GM18951 (cell line): ENCODE data around the gene NIPSNAP2.

Experiments
- POLR2A ChIP-seq: IDR thresholded peaks from 4 replicates; pipeline ENCODE4 v1.6.1; 2011; ENCODE audit warnings: mild to moderate bottlenecking; ENCODE audit not compliant: insufficient read length, insufficient read depth; ENCODE audit errors: extremely low read depth
- in situ Hi-C: fragments of 300-500 bp; cut with MboI; formaldehyde crosslinking; loops from one replicate; pipeline ENCODE4 v1.12.0; 2022; ENCODE audit warnings: low sequenced_read_pairs, mixed read lengths, inconsistent platforms; ENCODE audit not compliant: unreplicated experiment

The NIPSNAP2 gene

DNA sequence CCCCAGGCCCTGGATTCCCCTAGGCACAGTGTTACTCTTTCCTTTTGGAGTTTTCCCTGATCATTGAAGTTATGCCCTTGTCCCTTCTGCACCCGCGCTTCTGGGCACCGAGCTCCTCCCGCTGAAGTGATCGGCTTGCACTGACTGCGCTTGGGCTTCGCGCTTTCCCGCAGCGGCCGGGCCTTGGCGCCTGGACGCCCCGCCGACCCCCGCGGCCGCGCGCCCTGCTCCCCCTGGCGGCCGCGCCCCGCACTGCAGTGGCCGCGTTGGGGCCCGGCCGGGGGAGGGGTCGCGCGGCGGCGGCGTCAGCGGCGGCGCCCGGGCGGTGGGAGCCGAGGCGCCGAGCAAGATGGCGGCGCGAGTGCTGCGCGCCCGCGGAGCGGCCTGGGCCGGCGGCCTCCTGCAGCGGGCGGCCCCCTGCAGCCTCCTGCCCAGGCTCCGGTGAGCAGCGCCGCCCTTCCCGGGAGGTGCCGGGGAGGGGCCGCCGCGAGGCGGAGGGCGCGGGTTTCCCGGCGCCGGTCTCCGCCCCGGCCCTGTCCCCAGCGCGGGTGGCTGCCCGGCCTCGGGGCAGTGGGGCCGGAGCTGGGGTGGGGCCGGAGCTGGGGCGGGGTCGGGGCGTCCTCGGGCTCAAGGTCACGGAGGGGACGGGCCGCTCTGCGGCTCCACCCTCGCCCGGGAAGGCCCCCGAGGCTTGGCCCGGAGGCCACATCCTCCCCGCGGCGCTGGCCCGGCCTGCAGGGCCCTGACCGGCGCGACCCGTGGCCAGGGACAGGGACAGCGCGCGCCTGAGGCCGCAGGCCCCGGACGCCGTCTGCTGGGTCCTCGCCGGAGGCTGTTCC is at the start of gene NIPSNAP2:
Gene NIPSNAP2, plus strand, starts transcription at position 325 of the 839 bp plus-strand sequence. Its CDS starts 25 bp downstream, at position 350.
- in situ Hi-C loops: loop anchor here (25.0 kb wide), 2 partner anchors 327 to 677 kb away; no protein-coding TSS in a partner anchor
- peak; percentile 88 for TF ChIP-seq POLR2A

DNA sequence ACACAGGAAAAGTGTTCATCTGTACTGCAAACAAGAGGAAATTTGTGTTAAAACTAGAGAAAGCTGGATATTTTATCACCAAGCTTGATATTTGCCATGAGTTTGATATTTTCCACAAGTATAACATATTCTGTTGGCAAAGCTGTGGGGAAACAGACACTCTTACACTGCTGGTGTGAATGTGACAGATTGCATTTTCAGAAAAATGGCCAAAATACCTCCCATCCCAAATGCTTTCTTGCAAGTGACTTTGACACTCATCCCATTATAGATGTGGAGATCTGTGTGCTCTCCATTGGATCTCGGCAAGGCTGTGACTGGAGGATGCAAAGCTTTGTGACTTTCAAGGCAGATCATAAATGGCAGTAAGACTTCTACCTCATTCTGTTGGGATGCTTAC is 46.6 kb upstream of the NIPSNAP2 start:
- TF ChIP-seq POLR2A: no peak
- in situ Hi-C loops: no loop called here

DNA sequence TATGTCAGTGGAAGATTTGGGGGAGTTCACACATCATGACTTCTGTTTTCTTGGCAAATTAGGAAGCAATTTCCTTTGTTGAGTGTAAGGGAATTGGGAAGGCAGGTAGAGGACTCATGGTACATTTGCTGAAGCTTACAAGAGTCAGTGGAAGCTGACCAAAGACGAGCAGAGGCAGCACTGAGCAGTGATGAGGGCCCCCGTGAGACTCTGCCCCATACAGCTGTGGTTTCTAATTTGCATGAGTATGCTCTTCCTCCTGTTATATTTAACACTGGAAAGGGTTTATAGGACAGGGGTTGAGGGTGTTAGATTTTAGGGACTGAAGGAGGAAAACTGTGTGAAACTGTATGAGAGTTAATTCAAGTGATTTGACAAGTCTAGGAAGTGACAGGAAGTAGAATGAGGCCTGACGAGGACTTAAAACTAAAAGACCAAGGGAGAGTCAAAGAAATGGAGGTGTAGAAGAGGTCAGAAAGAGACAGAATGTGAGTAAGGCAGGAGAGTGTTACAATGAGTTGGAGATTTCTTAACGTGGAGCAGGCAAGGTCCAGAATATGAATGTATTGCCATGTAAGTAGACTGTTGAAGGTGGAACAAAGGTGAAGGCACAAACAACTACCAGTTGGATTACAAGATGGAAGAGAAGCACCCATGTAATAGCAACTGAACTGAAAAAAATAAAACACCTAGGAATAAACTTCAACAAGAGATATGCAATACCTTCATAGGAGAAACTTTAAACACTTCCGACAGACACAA is 36.2 kb upstream of the NIPSNAP2 start:
- no peak for TF ChIP-seq POLR2A
- in situ Hi-C loops: no loop called here

DNA sequence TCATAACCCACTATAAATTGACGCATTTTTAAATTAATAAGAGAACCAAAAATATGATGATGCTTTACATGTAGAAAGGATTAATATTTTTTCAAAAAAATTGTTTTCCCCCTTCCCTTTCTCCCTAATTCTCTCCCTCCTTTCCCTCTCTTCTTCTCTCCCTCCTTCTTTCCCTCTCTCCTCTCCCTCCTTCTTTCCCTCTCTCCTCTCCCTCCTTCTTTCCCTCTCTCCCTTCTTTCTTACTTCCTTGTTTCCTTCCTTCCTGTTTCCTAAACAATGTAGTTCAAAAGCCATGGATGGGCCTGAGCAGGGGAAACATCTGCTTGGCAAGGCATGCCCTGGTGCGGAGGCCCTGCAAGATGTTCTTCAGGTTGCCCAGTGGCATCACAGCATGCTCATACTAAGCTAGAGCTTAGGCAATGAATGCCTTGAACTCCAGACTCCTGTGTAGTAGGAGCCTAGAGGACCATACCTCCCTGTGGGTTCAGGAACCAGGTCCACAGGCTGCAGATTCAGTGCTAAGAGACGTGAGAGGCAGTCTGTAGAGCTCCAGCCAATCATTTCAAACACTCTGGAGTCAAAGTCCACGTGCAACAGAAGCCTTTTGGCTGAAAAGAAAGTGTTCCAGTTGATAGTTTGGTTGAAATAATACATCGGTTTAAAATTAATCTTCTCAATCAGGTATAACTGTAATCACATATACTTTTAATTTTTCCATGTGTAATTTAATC is 32.8 kb upstream of the NIPSNAP2 start:
- TF ChIP-seq POLR2A: no peak
- in situ Hi-C loops: no loop called here

DNA sequence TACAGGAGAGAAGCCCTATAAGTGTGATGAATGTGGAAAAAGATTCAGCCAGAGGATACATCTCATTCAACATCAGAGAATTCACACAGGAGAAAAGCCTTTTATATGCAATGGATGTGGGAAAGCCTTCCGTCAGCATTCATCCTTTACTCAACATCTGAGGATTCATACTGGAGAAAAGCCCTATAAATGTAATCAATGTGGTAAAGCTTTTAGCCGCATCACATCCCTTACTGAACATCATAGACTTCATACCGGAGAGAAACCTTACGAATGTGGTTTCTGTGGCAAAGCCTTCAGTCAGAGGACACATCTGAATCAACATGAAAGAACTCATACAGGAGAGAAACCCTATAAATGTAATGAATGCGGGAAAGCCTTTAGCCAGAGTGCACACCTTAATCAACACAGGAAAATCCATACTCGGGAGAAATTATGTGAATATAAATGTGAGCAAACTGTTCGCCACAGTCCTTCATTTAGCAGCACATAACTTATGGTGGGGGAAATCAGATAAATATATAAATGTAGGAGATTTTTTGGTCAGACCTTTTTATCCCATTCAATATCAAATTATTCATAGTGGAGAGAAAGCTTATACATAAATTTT is 24.8 kb upstream of the NIPSNAP2 start:
- TF ChIP-seq POLR2A: no peak
- in situ Hi-C loops: no loop called here

DNA sequence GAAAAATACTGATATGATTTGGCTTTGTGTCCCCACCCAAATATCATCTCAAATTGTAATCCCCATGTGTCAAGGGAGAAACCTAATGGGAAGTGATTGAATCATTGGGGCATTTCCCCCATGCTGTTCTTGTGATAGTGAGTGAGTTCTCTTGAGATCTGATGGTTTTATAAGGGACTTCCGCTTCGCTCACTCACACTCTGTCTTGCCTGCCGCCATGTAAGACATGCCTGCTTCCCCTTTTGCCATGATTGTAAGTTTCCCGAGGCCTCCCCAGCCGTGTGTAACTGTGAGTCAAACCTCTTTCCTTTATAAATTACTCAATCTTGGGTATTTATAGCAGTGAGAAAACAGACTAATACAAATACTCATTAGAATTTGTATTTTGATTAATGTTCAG is 17.8 kb upstream of the NIPSNAP2 start:
- no peak for TF ChIP-seq POLR2A

DNA sequence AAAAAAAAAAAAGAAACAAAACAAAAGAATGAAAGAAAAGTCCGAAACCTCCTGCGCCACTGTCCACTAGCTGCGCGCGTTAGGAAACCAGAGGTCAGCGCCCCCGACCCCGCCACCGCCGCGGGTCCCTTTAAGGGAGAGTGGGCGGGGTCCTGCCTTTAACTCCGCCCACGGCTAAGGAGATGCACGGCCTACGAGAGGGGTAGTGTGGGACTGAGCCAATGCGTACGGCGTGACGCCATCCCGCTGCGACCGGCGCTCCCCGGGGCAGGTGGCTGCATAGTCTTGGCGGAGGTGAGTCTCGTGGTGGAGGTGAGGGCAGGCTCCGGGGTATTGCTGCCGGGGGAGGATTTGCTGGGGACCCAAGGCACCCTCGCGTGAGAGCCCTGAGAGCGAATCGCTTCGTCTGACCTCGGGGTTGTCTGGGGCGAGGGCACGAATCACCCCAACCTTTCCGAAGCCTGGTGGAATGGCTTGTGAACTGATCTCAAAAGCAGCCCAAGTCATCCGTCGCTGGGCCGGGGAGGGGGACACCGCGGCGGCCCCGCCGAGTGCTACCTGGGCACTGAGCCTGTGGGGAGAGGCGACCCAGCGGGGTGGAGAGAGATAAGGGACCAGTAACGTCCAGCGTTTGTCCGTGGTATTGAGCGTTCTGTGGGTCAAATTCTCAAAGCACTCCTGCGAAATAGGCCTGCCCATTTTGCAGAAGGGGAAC is 12.6 kb upstream of the NIPSNAP2 start, which contains the start of gene MRPS17:
Gene MRPS17, plus strand, starts transcription at position 241 of the 715 bp plus-strand sequence. CDS start 1,319 bp downstream, outside the sequence.
- in situ Hi-C loops: loop anchor here (25.0 kb wide), 2 partner anchors 314 to 664 kb away; no protein-coding TSS in a partner anchor
- TF ChIP-seq POLR2A: peak; percentile 93

More for the DNA sequence above, 17.8 kb upstream of the NIPSNAP2 start:
- in situ Hi-C loops: no loop called here

DNA sequence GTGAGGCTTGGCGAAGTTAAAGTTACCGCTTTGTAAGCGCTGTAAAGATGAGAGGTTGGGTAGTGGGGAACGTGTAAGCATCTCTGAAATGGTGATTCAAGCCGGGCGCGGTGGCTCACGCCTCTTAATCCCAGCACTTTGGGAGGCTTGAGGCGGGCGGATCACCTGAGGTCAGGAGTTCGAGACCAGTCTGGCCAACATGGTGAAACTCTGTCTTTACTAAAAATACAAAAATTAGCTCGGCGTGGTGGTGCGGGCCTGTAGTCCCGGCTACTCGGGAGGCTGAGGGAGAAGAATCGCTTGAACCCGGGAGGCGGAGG is 12.1 kb upstream of the NIPSNAP2 start:
- in situ Hi-C loops: loop anchor here (25.0 kb wide), 2 partner anchors 315 to 665 kb away; no protein-coding TSS in a partner anchor

DNA sequence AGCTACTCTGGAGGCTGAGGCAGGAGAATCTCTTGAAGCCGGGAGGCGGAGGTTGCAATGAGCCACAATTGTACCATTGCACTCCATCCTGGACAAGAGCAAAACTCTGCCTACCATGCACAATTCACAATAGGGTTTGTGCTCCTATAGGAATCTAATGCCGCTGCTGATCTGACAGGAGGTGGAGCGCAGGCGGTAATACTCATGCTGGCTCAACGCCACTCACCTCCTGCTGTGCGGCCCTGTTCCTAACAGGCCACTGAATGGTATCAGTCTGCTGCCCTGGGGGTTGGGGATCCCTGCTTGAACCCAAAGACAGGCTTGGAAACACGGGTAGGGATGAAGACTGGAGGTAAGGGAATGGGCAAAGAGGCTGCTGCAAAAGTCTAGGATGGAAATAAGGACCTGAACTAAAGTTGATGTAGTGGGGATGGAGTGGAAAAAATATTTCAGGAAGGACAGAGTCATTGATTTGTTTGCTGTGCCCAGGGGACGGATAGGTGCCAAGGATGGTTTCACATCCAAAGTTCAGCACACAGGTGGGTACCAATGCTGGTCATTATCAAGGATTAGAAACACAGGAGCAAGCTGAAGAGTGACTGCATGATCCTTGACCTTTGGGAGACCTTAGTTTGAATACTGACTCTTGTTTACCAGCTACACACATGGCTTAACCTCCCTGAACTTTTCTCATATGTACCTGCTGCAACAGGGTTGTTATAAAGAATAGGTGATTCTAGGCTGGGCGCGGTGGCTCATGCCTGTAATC is 10.5 kb upstream of the NIPSNAP2 start:
- no peak for TF ChIP-seq POLR2A
- in situ Hi-C loops: loop anchor here (25.0 kb wide), 2 partner anchors 317 to 667 kb away; no protein-coding TSS in a partner anchor

DNA sequence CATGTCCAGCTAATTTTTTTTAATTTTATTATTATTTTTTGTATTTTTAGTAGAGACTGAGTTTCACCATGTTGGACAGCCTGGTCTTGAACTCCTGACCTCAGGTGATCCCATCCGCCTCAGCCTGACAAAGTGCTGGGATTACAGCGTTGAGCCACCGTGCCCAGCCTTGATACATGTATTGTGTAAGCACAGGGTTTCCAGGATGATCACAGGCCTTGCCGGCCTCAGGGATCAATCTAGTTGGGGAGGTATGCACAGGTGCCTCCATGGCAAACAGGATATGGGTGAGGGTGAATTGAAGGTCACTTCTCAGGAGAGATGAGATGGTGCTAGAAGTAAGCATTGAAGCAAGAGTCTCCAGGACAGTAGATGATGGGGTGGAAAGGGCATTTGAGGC is 7.2 kb upstream of the NIPSNAP2 start:
- no peak for TF ChIP-seq POLR2A
- in situ Hi-C loops: loop anchor here (25.0 kb wide), 2 partner anchors 320 to 670 kb away; no protein-coding TSS in a partner anchor

DNA sequence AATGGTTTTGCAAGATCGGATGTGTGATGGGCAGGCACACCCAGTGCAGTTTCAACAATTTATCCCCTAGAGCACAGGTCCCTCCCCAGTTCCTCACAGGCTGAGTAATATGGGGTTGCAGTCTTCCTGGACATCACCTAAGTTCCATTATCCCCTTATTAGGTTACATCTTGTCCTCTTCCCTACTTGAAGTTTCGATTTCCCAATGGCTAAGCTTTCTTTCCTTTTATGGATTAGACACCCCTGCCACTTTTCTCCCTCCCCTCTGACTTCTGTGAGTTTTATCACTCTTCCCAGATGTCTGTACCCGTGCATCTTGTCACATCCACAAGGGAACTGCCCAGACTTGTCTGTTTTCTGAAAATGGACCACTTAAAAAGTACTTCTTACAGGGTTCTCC is 2.4 kb upstream of the NIPSNAP2 start:
- in situ Hi-C loops: loop anchor here (25.0 kb wide), 2 partner anchors 325 to 675 kb away; no protein-coding TSS in a partner anchor
- TF ChIP-seq POLR2A: no peak
